DMS79 treated with DMSO at 0.1 percent for 48 hours (cell line): Measurements from ENCODE around the gene AAGAB.

Experiments used
- DNase-seq: peaks from one replicate; lab custom pipeline; 2025; lab: John Stamatoyannopoulos, UW

The AAGAB gene

DNA sequence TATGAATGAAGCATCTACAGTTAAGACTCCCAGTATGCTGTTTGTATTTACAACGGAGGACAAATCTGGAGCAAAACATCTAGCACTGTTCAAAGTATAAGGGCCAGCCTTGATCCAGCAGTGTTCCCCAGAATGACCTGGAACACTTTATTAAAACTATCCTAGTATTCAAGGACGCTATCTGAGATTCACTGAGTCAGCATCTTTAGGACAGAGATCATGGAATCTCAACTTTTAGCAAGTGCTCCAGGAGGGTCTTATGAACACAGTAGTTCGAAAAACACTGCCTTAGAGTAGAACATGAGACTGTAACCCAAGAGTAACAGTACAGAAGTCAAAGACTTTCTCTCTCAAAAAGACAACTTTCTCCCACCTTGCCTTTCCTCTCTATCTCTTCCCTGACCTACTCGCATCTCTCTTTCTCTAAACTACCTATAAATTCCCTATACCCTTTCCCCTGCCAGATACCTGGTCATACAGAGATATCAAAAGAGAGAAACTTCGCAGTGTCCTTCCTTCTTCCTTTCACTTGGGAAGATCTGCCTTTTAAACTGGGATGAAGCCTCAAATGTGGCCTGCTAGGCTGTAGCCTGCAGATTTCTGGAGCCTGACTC lies 43.8 kb downstream of the AAGAB start:
- DNase-seq, result no peak

DNA sequence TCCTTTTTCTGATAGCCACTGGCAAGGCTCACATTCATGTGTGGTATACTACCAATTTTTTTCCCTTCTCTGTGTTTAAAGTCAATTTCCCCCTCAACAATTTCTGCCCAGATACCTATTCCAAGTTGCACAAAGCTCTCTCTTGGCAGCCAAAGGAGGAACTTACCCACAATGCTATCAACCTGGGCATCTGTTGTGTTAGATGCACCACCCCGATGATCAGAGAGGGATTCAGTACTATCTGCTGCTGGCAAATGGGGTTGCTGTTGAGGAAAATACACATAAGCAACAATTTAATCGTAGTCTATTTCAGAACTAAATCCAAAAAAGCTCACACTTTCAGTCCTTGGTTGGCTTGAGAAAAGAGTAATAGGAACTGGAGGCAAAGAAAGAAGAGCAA lies 46.1 kb downstream of the AAGAB start:
- no peak for DNase-seq

DNA sequence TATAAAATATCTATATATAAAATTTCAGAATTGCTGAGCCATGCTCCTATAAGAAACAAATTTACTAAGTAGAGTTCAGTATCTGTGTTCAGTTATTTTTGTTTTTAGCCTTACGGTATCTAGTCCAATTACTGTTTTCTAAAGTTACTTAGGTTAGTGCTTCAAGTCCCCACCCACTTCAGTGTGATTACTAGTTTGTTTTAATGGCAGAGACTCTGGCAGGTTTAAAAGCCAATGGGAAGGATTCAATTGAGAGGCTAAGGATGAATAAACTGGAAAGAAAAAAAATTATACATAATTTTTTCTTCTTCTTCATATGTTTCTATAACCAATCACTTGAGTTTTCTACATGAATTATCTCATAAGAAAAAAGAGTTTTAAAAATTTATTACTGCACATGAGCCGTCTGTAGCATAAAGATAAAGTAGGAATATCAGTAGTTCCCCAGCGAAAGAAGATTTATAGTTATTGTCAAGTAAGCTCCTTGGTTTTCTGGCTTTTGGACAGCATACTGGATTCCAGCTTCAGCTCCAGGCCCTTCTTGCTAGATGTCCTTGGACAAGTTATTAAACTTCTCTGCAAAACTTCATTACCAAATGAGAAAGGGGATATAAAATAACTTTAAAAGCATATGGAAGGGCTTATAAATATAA lies 46.8 kb downstream of the AAGAB start:
- no peak for DNase-seq

DNA sequence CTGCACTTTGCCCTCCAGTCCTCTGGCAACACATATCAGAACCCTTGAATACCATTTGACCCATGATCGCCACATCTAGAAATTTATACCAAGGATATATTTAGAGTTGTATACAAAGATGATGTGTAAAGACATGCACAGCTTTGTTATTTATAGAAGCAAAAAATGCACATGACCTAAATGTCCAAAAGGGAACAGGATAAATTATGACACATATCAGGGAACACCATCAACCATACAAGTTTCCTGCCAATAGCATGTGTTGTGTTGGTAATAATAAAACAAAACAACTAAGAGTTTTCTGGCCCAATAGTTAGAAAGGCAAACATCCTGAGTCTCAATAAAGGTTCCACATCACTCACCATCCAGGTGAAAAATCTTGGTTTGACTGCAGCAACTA lies 51.5 kb downstream of the AAGAB start:
- no peak for DNase-seq

DNA sequence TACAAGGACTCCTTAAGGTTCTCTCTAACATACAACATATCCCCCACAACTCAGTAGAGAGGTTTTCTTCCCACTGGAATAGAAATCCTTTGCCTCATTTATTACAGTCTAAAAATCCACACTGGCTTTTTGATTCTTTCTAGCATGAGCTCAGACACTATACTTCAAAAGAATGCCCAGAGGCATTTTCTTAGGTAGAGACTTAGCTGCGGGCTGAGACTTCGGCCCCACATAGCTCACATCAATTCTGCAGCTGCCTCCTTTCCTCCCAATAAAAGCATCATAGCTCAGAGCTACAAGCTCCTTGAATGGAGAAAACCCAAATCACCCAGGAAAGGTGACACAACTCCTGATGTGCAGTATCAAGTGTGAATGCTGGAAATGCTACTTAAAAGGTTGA lies 52.4 kb downstream of the AAGAB start:
- no peak for DNase-seq

DNA sequence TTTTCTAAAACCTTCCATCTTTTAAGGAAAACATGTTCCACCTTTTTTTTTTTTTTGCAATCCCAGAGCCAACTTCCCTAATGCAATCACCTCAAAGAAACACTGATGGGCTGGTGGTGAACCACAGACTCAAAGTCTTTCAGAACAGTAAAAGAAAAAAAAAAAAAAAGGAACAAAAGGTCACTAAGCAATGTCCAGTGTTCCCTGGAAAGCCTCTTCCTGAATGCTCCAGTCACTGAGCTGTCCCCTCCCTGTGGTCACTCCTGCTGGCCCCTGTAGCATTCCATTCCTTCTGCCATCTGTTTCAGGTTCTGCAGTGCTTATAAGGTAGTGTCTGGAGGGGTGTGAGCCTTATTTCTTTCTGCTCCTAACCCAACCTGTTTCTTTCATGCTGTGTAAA lies 53.3 kb downstream of the AAGAB start:
- no peak for DNase-seq

DNA sequence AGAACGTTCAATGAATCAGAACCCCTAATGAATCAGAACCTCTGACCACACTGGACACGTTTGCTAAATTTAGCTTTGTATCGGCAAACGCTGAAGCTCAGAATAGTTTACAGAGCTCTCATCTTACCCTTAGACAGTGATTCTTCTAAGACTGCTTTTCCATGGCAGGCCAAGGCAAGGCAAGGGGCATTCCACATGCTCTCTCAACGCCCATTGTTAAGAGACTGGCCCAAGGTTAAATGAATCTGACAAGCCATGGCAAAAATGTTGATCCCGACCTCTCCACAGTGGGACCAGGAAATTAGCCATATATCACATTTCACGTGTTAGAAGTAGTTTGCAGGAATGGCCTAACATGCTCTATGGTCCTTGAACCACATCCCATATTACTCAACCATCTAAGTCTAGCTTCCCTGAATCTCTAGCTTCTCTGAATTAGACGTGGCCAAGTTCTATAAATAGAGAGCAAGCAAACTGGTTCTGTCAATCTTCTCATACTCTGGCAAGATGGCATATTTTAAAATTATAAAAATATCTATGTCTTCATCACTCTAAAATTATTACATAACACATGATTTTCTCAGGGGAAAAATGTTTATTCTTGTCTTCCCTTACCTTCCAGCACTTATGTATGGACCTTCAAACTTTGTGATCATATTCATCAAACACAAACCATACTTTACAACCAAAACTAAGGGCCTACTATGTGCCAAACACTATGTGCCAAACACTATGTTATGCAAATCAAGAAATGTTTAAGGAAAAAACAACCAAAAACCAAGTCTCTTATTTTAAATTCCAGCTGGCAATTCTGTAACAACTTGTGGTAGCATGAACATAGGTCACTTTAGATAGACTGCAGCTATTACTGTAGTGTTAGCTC lies 54.3 kb downstream of the AAGAB start:
- DNase-seq, result no peak

DNA sequence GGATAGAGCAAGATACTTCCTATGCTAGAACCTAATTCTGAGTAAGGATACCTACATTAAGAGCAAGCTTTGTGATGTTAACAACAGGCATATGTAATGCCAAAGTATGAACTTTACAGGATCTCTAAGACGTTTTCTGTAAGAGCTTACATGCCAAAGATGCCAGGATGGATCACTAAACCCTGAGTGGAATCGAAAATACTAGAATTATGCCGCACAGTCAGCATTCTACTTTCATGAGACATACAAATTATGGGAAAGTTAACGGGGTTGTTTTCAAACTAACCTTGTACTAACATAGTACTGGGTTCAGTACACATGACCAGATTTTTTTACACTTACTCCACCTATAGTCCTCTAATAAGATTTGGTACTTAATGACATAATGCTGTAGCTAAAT lies 55.1 kb downstream of the AAGAB start:
- DNase-seq, result no peak

DNA sequence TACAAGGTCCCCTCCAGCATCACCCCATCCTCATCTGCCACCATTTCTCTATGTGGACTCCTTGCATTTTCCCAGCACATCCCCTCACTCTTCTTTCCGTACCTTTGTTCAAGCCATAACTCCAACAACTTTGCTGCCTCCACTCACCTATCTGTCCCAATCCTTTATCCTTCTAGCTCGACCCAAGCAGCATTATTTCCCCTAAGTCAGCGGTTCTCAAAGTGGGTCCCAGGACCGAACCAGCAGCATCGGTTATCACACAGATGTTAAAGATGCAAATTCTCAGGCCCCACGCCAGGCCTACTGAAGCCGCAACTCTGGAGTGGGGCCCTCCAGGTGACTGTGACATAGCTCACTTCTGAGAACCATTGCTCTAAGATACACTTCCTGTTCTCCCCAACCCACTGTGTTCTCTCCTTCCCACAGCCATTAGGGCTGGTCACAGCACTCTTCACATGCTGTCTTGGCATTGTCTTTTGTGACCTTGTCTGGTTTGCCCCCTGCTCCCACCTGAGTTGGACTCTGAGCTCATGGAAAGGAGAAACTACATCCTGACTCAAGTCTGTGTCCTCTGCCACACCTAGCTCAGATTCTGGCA lies 56.2 kb downstream of the AAGAB start:
- no peak for DNase-seq

DNA sequence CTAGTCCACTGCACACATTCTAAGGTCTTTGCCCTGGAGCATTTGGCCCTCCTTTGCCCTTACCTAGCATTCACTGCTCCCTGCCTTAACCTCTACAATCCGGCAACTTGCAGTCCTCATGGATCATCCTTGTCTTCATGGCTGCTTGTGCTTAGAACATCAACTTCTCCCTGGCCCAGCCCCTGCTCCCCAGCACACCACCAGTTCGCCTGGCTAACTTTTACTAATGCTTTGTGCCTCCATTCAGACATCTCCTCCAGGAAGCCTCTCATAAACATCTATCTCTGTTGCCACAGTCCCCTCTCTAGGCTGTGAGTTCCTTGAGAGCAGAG lies 57.1 kb downstream of the AAGAB start:
- no peak for DNase-seq

DNA sequence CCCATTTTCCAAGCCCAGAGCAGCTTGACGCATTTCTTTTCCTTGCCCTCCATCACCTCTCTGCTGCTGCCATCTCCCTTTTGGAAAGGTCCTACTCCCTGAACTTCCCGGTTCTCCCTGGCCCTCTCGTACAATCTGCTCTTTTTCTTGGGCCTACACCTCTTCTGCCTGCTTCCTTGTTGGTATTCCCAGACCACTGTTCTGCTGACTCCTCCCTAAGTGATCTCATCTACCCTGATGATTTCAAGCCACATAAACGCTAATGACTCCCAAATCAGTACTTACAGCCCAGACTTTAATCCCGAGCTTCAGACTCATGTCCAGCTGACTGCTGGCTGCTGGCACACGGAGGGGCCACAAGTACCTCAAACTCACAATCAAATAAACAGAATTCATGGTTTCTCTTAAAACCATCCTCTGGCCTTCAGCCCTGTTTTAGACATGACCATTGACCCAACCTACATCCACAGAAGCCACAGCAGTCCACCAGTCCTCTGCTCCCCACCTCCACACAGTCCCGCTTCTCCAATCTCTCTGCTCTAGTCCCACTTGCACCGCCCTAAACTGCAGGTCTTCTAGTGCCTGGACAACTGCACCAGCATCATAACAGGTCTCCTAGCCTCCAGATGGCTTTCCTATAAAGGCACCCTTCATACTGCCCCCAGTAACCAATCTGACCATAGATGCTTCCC lies 57.6 kb downstream of the AAGAB start:
- no peak for DNase-seq

DNA sequence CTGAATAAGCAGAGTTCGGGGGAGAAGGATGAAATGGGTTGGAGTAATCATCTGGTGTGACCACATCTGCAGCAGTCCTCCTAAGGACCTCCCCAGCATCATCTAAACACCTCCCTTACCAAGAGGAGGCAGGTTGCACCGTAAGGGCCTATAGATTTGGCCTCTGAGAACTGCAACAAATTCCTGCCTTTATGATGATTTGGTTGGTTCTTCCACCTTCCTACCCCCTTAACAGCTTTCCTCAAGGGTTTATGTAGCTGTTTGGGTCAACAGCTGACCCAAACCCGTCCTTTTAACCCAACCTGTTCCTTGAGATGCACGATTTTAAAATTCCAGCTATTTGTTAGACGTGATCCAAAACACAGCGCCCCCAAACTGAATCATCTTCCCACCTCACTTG lies 58.2 kb downstream of the AAGAB start:
- DNase-seq, result no peak

DNA sequence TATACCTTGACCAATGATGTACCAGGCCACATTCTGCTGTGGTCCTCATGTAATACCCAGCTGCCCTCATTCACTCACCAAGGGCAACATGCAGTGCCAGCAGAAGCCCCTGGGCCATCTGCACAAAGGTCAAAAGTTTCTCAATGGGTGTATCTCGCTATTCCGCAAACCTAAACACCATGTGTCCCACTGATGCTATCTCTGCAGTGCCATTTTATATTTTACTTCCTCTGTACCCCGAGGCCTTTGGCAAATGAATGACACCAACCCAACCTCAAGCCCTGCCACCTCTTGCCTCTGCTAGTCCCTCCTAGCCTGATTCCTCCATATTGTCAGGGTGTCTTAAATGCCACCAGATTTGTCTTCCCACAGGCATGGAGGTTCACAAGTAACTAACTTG lies 59.2 kb downstream of the AAGAB start:
- no peak for DNase-seq

DNA sequence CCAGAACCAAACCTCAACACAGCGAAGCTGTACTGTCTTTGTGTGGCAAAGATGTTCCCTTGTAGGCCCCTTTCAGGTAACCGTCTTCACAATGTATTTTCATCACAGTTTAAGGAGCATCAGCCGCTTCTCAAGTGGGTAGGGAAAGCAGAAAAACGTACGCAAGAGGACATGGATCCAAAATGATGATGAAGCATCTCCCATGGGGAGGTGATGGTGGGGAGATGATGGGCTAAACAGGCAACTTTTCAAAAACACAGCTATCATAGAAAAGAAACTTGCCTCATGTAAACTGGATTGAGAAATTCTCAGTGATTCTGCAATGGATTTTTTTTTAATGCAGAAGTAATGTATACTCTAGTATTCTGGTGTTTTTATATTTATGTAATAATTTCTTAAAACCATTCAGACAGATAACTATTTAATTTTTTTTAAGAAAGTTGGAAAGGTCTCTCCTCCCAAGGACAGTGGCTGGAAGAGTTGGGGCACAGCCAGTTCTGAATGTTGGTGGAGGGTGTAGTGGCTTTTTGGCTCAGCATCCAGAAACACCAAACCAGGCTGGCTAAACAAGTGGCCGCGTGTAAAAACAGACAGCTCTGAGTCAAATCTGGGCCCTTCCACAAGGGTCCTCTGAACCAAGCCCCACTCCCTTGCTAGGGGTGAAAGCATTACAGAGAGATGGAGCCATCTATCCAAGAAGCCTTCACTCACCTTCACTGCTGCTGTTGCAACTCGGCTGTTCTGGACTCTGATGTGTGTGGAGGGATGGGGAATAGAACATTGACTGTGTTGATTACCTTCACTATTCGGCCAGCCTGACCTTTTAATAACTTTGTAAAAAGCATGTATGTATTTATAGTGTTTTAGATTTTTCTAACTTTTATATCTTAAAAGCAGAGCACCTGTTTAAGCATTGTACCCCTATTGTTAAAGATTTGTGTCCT lies 60.0 kb downstream of the AAGAB start:
- no peak for DNase-seq

DNA sequence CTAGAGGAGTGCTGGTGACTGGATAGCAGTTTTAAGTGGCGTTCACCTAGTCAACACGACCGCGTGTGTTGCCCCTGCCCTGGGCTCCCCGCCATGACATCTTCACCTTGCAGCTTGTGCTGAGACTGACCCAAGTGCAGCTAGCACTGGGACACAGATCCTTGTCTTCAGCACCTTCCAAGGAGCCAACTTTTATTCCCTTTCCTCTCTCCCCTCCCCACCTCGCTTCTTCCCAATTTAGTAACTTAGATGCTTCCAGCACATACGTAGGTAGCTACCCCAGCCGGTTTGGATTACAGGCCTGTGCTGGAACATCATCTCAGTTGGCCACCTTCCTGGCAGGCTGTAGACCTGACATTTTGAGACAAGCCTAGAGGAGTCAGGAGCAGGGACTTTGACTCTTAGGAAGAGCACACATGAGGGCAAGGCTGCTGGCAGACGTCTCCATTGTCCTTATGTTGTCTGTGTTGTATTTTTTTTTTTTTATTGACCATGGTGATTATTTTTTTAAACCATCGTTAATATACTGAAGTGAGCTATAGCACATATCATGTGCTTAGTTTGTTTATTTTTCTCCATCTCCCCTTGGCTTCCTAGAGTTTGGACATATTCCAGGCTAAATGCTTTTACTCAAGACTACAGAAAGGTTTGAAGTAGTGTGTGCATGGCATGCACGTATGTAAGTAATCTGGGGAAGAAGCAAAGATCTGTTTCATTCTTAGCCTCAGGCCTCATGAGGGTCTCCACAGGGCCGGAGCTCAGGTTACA lies 61.1 kb downstream of the AAGAB start:
- DNase-seq, result peak; percentile 34

DNA sequence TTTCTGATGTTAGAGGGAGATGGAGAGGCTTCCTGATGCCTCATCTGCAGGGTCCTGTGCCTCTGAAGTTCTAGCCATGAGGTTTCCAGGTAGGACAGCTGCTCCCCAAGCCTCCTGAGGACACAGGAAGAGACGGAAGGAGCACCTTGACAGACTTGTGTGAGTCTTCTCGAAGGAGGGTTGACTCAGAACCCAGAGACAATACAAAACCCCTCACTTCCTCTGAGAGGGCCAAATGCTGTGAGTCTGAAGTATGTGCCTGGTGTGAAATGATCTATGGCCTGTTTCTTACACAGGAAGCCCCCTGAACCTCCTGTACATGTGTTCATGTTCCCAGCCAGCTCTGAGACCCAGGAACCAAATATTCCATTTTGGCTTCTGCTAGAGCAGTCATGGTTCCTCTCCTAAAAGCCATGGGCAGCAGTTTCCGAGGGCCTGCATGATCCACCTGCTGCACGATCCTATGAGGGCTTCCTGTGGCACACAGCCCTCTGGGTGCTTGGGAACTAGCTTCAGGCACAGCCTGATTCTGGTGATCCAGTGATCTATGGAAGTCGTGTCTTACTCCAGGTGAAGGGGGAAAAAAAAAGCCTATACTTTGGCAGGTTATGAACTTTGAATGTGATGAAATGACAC lies 62.2 kb downstream of the AAGAB start:
- no peak for DNase-seq

DNA sequence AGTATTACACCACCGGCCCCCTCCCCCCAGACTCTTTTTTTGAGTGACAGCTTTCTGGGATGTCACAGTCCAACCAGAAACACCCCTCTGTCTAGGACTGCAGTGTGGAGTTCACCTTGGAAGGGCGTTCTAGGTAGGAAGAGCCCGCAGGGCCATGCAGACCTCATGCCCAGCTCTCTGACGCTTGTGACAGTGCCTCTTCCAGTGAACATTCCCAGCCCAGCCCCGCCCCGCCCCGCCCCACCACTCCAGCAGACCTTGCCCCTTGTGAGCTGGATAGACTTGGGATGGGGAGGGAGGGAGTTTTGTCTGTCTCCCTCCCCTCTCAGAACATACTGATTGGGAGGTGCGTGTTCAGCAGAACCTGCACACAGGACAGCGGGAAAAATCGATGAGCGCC lies 63.6 kb downstream of the AAGAB start:
- no peak for DNase-seq

DNA sequence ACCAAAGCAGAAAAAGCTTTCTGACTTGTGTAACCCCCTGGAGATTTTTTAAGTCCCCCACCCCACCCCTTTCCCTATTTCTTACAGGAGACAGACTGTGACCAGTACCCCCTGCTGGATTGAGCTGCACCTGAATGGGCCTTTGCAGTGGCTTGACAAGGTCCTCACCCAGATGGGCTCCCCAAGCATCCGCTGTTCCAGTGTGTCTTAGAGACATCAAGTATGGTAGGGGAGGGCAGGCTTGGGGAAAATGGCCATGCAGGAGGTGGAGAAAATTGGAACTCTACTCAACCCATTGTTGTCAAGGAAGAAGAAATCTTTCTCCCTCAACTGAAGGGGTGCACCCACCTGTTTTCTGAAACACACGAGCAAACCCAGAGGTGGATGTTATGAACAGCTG lies 64.1 kb downstream of the AAGAB start:
- DNase-seq, result no peak

DNA sequence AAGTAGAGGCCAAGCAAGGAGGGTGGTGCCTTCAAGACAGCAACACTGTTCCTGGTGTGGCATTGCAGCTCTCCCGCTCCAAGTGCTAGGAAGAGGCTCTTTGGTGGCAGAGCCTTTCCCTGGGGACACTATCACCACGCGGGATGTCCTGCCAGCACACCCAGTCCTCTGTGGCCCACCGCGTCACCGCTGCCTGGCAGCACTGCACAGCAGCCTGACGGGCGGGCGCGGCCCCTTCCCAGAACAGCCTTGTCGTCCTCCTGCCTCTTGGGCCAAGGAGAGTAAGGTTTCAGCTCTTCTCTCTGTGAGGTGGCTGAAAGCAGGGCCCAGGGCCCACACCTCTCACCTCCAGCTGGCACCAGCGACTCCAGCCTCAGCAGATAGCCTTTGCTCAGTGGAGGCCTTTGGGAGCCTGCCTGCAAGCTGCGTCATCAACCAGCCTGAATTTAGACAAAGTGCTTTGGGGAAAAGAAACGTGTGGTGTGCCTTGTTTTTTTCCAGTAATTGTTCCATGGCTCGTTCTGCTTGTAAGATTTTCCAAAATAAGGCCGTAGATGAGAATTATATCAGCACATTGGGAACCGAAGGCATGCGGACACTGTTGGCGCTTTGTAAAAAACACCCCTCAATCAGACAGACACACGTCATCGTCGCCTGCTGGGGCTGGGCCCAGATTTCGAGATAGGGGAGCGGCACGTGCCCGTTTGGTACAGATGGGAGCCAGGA lies 65.0 kb downstream of the AAGAB start:
- no peak for DNase-seq
